ENCODE data around the gene TRIM44. TPM values are rescaled to one million over a fixed set of nuclear protein-coding genes. Genes with fewer than 3 reads are reported as not detected.
A peak's percentile ranks its signal among the peaks of the same experiment; 100 is the strongest.

Gene TRIM44
- polyA plus RNA-seq, 1 donor, result 40.5 TPM

DNA sequence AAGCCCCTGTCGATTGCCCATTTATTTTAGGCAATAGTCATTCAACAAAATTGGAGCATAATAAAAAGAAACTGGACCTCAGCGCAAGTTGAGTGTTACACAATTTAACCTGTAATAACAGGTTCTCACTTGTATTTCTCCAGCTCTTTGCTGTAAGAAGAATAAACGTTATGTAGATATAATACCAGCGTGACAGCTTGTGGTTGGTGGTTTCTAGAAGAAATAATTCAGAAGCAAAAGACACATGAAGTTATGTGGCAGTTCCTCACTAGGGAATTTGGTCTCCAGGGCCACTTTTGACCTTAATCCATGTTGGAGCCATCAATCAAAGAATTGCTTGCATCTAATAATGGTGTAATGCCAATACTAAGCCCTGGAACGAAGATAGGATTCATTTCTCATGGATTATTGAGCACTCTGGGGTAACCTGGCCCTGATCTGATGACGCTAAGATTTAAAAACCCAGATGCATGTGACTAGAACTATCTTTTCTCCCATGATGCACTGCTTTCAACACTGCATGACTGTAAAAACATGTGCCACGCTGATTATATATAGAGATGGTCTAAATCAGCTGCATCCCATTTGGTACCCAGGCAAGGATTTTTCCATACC, 151.6 kb downstream of the TRIM44 start:
- DNase-seq, result no peak
- Histone ChIP-seq H3K36me3 (ENCODE audit: control insufficient read depth, insufficient read depth, low read length) (no peaks in the 10 kb centered on the region), H3K4me3 (ENCODE audit: low read length) (no peak overlapping the region), H3K27me3 (ENCODE audit: control insufficient read depth, insufficient read depth, low read length) (no peaks in the 10 kb centered on the region), H3K9me3 (ENCODE audit: control insufficient read depth, low read depth, low read length) (no peaks in the 10 kb centered on the region), H3K27ac (ENCODE audit: low read length) (no peak overlapping the region), H3K4me1 (ENCODE audit: control insufficient read depth, insufficient read depth, low read length) (peaks cover 5% of the 10 kb centered on the region)
- WGBS (ENCODE audit: insufficient coverage, low lambda C conversion rate), result 100% methylated on average over 1 of the region's 7 CpGs

DNA sequence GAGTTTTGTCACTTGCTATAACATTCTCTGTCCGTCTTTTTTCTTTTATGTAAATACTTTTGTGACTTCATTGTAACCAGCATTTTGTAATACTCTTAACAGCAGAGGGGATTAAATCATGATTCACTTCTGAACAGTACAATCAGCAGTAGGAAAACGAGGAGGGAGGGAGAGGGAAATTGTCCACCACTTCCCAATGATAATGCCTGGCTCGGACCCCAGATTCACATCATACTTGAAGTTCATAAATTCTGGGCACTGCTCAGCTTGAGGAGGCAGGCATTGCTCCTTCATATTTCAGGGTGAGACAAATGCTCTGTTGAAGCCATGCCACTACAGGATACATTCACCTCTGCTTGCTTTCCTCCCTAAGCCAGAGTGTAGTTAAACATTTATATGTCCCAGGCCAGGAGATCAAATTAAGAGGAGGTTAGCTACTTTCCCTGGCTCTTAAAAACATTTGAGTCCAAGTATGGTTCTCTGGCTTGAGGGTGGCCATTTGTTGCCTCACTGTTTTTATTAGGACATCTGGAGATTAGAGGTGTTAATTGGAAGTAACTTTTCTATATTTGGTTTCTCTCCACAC, 152.2 kb downstream of the TRIM44 start:
- WGBS (ENCODE audit: insufficient coverage, low lambda C conversion rate), result 100% methylated on average over 1 of the region's 3 CpGs
- H3K4me3 ChIP-seq (ENCODE audit: low read length), result no peak overlapping the region

DNA sequence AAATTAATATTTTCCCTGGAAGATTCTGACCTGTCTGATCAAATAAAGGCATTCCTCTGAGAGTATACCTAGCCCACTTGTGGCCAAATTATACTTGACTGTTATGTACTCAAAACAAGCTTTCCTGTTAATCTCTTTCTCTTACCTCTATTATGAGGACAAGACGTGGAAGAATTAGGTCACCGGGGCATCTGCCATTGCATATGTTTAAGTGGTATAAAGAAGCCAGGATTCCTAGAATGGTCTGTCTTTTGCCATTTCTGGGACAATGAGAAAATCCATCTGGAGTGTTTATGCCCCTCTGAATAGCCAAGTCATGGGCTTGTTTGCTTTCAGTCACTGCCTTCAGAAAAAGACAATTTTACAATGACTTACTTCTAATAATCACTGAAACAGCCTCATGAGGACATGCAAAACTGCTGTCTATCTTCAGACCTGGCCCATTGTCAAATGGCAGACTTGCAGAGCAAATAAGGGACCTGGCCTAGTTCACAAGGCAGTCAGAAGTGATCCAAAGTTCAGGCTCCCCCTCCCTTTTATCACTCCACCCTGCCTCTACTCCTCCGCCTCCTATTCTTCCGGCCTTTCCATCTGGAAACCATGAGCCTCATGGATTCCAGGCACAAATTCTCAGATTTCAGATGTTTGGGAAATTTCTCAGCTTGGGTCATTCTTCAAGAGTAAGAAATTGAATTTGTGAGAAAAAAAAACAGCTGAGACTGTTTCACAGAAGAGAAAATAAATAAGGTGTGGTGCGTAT, 153.2 kb downstream of the TRIM44 start:
- Histone ChIP-seq H3K27ac (ENCODE audit: low read length) (no peak overlapping the region), H3K36me3 (ENCODE audit: control insufficient read depth, insufficient read depth, low read length) (no peaks in the 10 kb centered on the region), H3K27me3 (ENCODE audit: control insufficient read depth, insufficient read depth, low read length) (no peaks in the 10 kb centered on the region), H3K4me1 (ENCODE audit: control insufficient read depth, insufficient read depth, low read length) (peaks cover 5% of the 10 kb centered on the region), H3K9me3 (ENCODE audit: control insufficient read depth, low read depth, low read length) (no peaks in the 10 kb centered on the region), H3K4me3 (ENCODE audit: low read length) (no peak overlapping the region)
- DNase-seq, result peak in 1 of 2 donors; percentile 38
- 100% methylated on average over 1 of the region's 5 CpGs for WGBS (ENCODE audit: insufficient coverage, low lambda C conversion rate)

More for the DNA sequence above, 152.2 kb downstream of the TRIM44 start:
- no peaks in the 10 kb centered on the region for H3K36me3 ChIP-seq (ENCODE audit: control insufficient read depth, insufficient read depth, low read length)
- H3K4me1 ChIP-seq (ENCODE audit: control insufficient read depth, insufficient read depth, low read length), result peaks cover 5% of the 10 kb centered on the region
- H3K27me3 ChIP-seq (ENCODE audit: control insufficient read depth, insufficient read depth, low read length), result no peaks in the 10 kb centered on the region
- DNase-seq, result peak in 1 of 2 donors; percentile 20
- H3K9me3 ChIP-seq (ENCODE audit: control insufficient read depth, low read depth, low read length), result no peaks in the 10 kb centered on the region
- peak overlapping the region; percentile 47 for H3K27ac ChIP-seq (ENCODE audit: low read length)

GRCh38 chr11:35820614-35821013, 158.0 kb downstream of the TRIM44 start:
- H3K4me1 ChIP-seq (ENCODE audit: control insufficient read depth, insufficient read depth, low read length), result no peaks in the 10 kb centered on the region
- WGBS (ENCODE audit: insufficient coverage, low lambda C conversion rate), result no CpG with 5 or more reads among the region's 5 CpGs
- DNase-seq, result no peak
- H3K27me3 ChIP-seq (ENCODE audit: control insufficient read depth, insufficient read depth, low read length), result no peaks in the 10 kb centered on the region
- H3K27ac ChIP-seq (ENCODE audit: low read length), result no peak overlapping the region
- no peak overlapping the region for H3K4me3 ChIP-seq (ENCODE audit: low read length)
- no peaks in the 10 kb centered on the region for H3K9me3 ChIP-seq (ENCODE audit: control insufficient read depth, low read depth, low read length)
- no peaks in the 10 kb centered on the region for H3K36me3 ChIP-seq (ENCODE audit: control insufficient read depth, insufficient read depth, low read length)

- DNase-seq, result no peak
- Histone ChIP-seq H3K4me1 (ENCODE audit: control insufficient read depth, insufficient read depth, low read length) (peaks cover 10% of the 10 kb centered on the region), H3K9me3 (ENCODE audit: control insufficient read depth, low read depth, low read length) (no peaks in the 10 kb centered on the region), H3K27ac (ENCODE audit: low read length) (no peak overlapping the region), H3K4me3 (ENCODE audit: low read length) (no peak overlapping the region), H3K27me3 (ENCODE audit: control insufficient read depth, insufficient read depth, low read length) (no peaks in the 10 kb centered on the region), H3K36me3 (ENCODE audit: control insufficient read depth, insufficient read depth, low read length) (no peaks in the 10 kb centered on the region)
- 100% methylated on average over 1 of the region's 2 CpGs for WGBS (ENCODE audit: insufficient coverage, low lambda C conversion rate)
Measured at GRCh38 chr11:35822815-35823495, 160.4 kb downstream of the TRIM44 start.

DNA sequence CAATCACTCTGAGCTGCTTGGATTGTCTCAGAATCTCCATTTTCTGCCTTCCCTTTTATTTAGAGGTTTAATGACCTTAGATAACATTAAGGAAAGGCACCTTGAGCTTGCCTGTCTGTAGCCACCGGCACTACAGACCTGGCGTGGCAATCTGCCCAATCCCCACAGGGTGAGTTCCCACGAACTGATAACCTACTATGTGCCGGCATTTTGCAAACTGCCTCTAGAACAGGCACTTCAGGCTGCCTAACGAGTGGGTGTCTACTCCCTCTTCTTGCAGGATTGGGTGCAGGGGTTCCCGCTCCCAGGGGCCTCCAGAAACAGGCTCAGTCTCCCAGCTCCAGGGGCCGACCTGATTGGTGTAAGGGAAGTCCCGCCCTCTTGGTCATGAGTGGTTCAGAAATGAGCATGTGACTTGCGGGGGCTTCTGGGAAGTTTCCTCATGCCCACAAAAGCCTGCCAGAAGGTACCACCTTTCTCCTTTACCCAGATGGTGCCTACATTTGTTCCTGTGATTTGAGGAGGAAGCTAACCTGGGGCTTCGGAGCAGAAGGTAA, 161.2 kb downstream of the TRIM44 start:
- Histone ChIP-seq H3K4me3 (ENCODE audit: low read length) (no peak overlapping the region), H3K27ac (ENCODE audit: low read length) (no peak overlapping the region), H3K27me3 (ENCODE audit: control insufficient read depth, insufficient read depth, low read length) (no peaks in the 10 kb centered on the region), H3K9me3 (ENCODE audit: control insufficient read depth, low read depth, low read length) (no peaks in the 10 kb centered on the region), H3K36me3 (ENCODE audit: control insufficient read depth, insufficient read depth, low read length) (no peaks in the 10 kb centered on the region), H3K4me1 (ENCODE audit: control insufficient read depth, insufficient read depth, low read length) (peaks cover 10% of the 10 kb centered on the region)
- WGBS (ENCODE audit: insufficient coverage, low lambda C conversion rate), result no CpG with 5 or more reads among the region's 10 CpGs
- DNase-seq, result no peak

GRCh38 chr11:35825386-35825785, 162.8 kb downstream of the TRIM44 start:
- no peaks in the 10 kb centered on the region for H3K27me3 ChIP-seq (ENCODE audit: control insufficient read depth, insufficient read depth, low read length)
- H3K9me3 ChIP-seq (ENCODE audit: control insufficient read depth, low read depth, low read length), result no peaks in the 10 kb centered on the region
- WGBS (ENCODE audit: insufficient coverage, low lambda C conversion rate), result no CpG with 5 or more reads among the region's 1 CpG
- DNase-seq, result no peak
- H3K4me1 ChIP-seq (ENCODE audit: control insufficient read depth, insufficient read depth, low read length), result peaks cover 10% of the 10 kb centered on the region
- no peaks in the 10 kb centered on the region for H3K36me3 ChIP-seq (ENCODE audit: control insufficient read depth, insufficient read depth, low read length)
- no peak overlapping the region for H3K4me3 ChIP-seq (ENCODE audit: low read length)
- H3K27ac ChIP-seq (ENCODE audit: low read length), result no peak overlapping the region

DNA sequence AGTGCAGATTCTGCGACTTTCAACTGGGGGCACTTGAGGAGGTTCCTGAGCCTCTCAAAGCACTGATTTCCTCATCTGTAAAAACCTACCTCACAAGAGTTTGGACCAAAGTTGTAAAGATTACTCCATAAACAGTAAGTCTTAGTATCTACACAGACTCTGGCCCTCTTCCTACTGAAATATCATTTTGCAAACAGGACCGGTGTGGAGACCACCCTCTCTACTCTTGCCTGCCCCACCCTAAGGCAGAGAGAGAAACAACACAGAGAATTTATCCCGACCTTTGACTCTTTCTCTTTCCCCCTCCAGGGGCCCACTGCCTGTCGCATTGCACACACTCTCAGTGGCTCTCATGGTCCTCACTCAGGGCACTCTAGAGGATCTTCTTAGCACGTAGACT, 163.4 kb downstream of the TRIM44 start:
- no peak overlapping the region for H3K27ac ChIP-seq (ENCODE audit: low read length)
- peak; percentile 40 to 76 for DNase-seq
- 60% methylated on average over 1 of the region's 5 CpGs for WGBS (ENCODE audit: insufficient coverage, low lambda C conversion rate)
- no peaks in the 10 kb centered on the region for H3K36me3 ChIP-seq (ENCODE audit: control insufficient read depth, insufficient read depth, low read length)
- no peak overlapping the region for H3K4me3 ChIP-seq (ENCODE audit: low read length)
- peaks cover 10% of the 10 kb centered on the region for H3K4me1 ChIP-seq (ENCODE audit: control insufficient read depth, insufficient read depth, low read length)
- H3K9me3 ChIP-seq (ENCODE audit: control insufficient read depth, low read depth, low read length), result no peaks in the 10 kb centered on the region
- H3K27me3 ChIP-seq (ENCODE audit: control insufficient read depth, insufficient read depth, low read length), result no peaks in the 10 kb centered on the region

DNA sequence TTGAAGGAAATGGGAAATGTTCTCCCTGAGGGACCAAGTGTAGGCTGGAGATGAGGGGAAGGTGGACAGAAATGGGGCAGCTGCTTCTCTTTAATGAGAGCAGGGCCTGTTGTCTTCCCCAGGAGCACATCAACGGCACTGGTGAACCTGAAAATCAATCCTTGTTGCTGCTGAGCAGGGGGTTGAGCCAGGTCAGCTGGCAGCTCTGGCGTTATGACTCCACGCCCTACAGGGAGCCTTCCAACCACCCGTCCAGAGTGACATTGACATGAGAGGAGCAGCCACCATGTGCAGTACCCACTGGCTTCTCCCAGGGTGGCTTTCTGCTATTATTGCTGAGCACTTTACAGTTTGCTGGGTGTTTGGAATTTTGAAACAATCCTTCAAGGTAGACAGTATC, 164.4 kb downstream of the TRIM44 start:
- Histone ChIP-seq H3K9me3 (ENCODE audit: control insufficient read depth, low read depth, low read length) (no peaks in the 10 kb centered on the region), H3K27ac (ENCODE audit: low read length) (no peak overlapping the region), H3K36me3 (ENCODE audit: control insufficient read depth, insufficient read depth, low read length) (no peaks in the 10 kb centered on the region), H3K4me3 (ENCODE audit: low read length) (no peak overlapping the region), H3K27me3 (ENCODE audit: control insufficient read depth, insufficient read depth, low read length) (no peaks in the 10 kb centered on the region), H3K4me1 (ENCODE audit: control insufficient read depth, insufficient read depth, low read length) (peaks cover 10% of the 10 kb centered on the region)
- DNase-seq, result no peak
- WGBS (ENCODE audit: insufficient coverage, low lambda C conversion rate), result no CpG with 5 or more reads among the region's 4 CpGs

DNA sequence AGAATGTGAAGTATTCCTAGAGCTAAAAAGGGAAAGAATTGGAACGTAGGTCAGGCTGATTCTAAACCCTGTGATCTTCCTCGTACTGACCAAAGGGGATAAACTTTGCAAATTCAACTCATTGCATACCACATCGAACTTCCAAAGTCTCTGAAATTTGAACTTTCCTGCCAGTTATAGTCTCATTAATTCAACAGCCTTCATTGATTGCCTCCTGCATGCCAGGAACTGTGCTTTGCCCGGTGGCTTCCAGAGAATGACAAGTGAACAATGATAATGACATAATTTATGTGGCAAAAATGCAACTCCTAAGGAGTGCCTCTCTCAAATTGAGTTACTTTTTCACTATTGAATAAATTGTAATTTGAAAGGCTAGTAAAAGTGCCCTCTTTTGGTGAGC, 173.6 kb downstream of the TRIM44 start:
- H3K27me3 ChIP-seq (ENCODE audit: control insufficient read depth, insufficient read depth, low read length), result no peaks in the 10 kb centered on the region
- DNase-seq, result no peak
- 93% methylated on average over 3 of the region's 4 CpGs for WGBS (ENCODE audit: insufficient coverage, low lambda C conversion rate)

More for the DNA sequence above, 173.6 kb downstream of the TRIM44 start:
- no peak overlapping the region for H3K27ac ChIP-seq (ENCODE audit: low read length)
- H3K4me1 ChIP-seq (ENCODE audit: control insufficient read depth, insufficient read depth, low read length), result no peaks in the 10 kb centered on the region
- no peak overlapping the region for H3K4me3 ChIP-seq (ENCODE audit: low read length)
- peaks cover 4% of the 10 kb centered on the region for H3K9me3 ChIP-seq (ENCODE audit: control insufficient read depth, low read depth, low read length)
- H3K36me3 ChIP-seq (ENCODE audit: control insufficient read depth, insufficient read depth, low read length), result no peaks in the 10 kb centered on the region

Measured in large intestine (tissue), 3 donors.